ENCODE results near the gene SLC10A6. TPM values are rescaled to one million over a fixed set of nuclear protein-coding genes. Genes with fewer than 3 reads are reported as not detected.

Gene SLC10A6
- total RNA-seq, 1 donor from 2014 or later, result not detected

DNA sequence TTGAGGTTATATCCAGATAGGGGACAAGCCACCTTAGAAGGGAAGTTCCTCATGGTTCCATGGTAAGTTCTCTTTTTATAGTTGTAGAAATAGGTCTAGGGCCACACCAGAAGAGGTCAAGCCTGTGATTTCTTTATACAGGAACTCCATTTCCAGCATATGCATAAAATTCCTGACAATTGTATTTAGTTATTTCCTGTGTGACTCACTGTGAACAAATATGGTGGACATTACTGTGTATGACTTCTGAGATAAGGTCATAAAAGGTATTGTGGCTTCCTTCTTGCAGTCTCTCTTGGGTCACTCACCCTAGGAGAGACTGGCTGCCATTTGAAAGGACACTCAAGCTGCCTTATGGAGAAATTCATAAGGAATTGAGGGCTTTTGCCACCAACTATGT is 45.3 kb upstream of the SLC10A6 start:
- Mint-ChIP-seq H3K36me3 (ENCODE audit: low read depth, unreplicated experiment) (no peaks in the 10 kb centered on the region), H3K9me3 (ENCODE audit: unreplicated experiment) (no peaks in the 10 kb centered on the region), H3K4me3 (ENCODE audit: unreplicated experiment) (no peak overlapping the region), H3K27me3 (ENCODE audit: unreplicated experiment) (peaks cover 6% of the 10 kb centered on the region), H3K4me1 (ENCODE audit: unreplicated experiment) (peaks cover 3% of the 10 kb centered on the region), H3K27ac (ENCODE audit: unreplicated experiment) (no peak overlapping the region)
- TF ChIP-seq, protein P1, sequence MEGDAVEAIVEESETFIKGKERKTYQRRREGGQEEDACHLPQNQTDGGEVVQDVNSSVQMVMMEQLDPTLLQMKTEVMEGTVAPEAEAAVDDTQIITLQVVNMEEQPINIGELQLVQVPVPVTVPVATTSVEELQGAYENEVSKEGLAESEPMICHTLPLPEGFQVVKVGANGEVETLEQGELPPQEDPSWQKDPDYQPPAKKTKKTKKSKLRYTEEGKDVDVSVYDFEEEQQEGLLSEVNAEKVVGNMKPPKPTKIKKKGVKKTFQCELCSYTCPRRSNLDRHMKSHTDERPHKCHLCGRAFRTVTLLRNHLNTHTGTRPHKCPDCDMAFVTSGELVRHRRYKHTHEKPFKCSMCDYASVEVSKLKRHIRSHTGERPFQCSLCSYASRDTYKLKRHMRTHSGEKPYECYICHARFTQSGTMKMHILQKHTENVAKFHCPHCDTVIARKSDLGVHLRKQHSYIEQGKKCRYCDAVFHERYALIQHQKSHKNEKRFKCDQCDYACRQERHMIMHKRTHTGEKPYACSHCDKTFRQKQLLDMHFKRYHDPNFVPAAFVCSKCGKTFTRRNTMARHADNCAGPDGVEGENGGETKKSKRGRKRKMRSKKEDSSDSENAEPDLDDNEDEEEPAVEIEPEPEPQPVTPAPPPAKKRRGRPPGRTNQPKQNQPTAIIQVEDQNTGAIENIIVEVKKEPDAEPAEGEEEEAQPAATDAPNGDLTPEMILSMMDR (IDR thresholded peaks at IDR 0.05; ENCODE audit: unreplicated experiment), result no peak
- DNase-seq (ENCODE audit: low spot score), result no peak

DNA sequence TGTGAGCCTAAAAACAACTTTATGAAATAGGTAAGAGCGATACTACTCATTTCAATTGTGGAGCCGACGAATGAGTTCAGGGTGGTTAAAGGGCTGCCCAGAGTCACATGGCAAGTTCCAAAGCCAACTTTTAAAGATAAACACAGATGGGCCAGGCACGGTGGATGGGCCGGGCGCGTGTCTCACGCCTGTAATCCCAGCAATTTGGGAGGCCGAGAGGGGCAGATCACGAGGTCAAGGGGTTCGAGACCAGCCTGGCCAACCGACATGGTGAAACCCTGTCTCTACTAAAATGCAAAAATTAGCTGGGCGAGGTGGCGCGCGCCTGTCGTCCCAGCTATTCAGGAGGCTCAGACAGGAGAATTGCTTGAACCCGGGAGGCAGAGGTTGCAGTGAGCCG is 44.0 kb upstream of the SLC10A6 start:
- Mint-ChIP-seq H3K4me3 (ENCODE audit: unreplicated experiment) (peak overlapping the region; percentile 90), H3K27ac (ENCODE audit: unreplicated experiment) (no peak overlapping the region), H3K4me1 (ENCODE audit: unreplicated experiment) (peaks cover 3% of the 10 kb centered on the region), H3K9me3 (ENCODE audit: unreplicated experiment) (no peaks in the 10 kb centered on the region), H3K27me3 (ENCODE audit: unreplicated experiment) (peaks cover 9% of the 10 kb centered on the region), H3K36me3 (ENCODE audit: low read depth, unreplicated experiment) (no peaks in the 10 kb centered on the region)
- TF ChIP-seq, protein P1 (IDR thresholded peaks at IDR 0.05; ENCODE audit: unreplicated experiment), result no peak
- DNase-seq (ENCODE audit: low spot score), result no peak

GRCh38 chr4:86892636-86892960 is 43.4 kb upstream of the SLC10A6 start:
- H3K9me3 Mint-ChIP-seq (ENCODE audit: unreplicated experiment), result no peaks in the 10 kb centered on the region
- no peak for DNase-seq (ENCODE audit: low spot score)
- H3K4me3 Mint-ChIP-seq (ENCODE audit: unreplicated experiment), result peak overlapping the region; percentile 90
- TF ChIP-seq, protein P1 (IDR thresholded peaks at IDR 0.05; ENCODE audit: unreplicated experiment), result no peak
- H3K4me1 Mint-ChIP-seq (ENCODE audit: unreplicated experiment), result peaks cover 3% of the 10 kb centered on the region
- H3K36me3 Mint-ChIP-seq (ENCODE audit: low read depth, unreplicated experiment), result no peaks in the 10 kb centered on the region
- H3K27me3 Mint-ChIP-seq (ENCODE audit: unreplicated experiment), result peaks cover 9% of the 10 kb centered on the region
- H3K27ac Mint-ChIP-seq (ENCODE audit: unreplicated experiment), result no peak overlapping the region

DNA sequence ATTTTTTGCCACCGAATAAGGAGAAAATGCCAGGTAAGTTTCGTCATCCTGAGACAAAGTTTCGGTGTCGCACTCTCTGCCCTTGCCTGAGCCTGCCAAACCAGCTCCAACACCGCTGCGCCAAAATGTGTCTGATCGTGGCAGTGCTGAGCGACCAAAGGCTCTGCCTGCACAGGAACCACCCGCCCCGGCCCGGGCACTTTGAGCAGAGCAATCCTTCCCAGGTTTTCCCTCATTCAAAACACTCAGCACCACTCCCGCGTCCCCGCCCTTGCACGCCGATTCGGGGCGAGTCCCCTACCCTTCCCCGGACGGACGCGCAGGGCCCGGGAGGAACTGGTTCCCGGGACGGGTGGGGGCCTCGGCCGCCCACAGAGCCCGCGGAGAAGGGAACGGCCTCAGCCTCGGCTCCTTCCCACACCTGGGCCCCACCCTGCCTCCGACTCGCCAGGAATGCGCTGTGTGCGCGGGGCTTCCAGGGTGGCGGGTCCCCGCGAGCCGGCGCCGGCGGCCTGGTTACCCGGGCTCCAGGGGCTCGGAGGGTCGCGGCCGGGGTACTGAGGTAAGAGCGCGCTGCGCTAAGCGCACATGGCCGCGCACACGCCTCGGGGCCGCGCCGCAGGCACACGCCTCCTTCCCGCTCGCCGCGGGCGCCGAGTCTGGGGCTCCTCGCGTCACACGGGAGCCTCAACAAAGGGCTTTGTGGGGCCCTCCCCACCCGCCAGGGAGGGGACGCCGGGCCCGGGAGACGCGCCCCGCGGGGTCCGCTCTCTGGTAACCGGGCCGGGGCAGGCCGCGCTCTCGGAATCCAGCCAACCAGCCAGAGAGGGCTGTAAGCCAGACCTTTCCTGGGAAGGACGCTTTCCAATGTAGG is 42.8 kb upstream of the SLC10A6 start, which contains the start of gene C4orf36:
Gene C4orf36, minus strand, starts transcription at position 661 of the 874 bp plus-strand sequence. CDS start 902 bp downstream, outside the sequence.
- Mint-ChIP-seq H3K9me3 (ENCODE audit: unreplicated experiment) (no peaks in the 10 kb centered on the region), H3K4me1 (ENCODE audit: unreplicated experiment) (peaks cover 3% of the 10 kb centered on the region), H3K27me3 (ENCODE audit: unreplicated experiment) (peaks cover 9% of the 10 kb centered on the region), H3K27ac (ENCODE audit: unreplicated experiment) (no peak within 1 kb of the TSS), H3K4me3 (ENCODE audit: unreplicated experiment) (peak within 1 kb of the TSS; percentile 90), H3K36me3 (ENCODE audit: low read depth, unreplicated experiment) (no peaks in the 10 kb centered on the region)
- DNase-seq (ENCODE audit: low spot score), result peak; percentile 56
- TF ChIP-seq, protein P1 (IDR thresholded peaks at IDR 0.05; ENCODE audit: unreplicated experiment), result no peak

DNA sequence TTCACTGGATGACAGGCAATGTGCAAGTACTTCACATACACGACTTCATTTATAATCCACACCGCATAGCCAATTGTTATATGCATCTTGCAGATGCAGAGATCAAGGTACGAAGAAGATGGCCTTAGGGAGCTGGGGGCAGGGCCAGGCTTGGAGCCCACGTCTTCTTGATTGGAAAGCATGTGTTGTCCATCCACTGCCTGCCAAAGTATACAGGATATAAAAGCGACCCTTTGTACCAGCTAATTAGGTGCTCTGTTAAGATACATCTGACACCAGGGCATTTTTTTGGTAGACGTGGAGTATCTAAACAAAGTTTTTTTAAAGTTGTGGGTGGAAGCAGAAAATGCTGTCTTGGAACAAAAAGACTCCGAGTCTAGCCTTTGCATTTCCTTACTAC is 41.6 kb upstream of the SLC10A6 start:
- H3K4me1 Mint-ChIP-seq (ENCODE audit: unreplicated experiment), result peaks cover 3% of the 10 kb centered on the region
- no peak for DNase-seq (ENCODE audit: low spot score)
- H3K4me3 Mint-ChIP-seq (ENCODE audit: unreplicated experiment), result no peak overlapping the region
- H3K9me3 Mint-ChIP-seq (ENCODE audit: unreplicated experiment), result no peaks in the 10 kb centered on the region
- TF ChIP-seq, protein P1 (IDR thresholded peaks at IDR 0.05; ENCODE audit: unreplicated experiment), result no peak
- peaks cover 9% of the 10 kb centered on the region for H3K27me3 Mint-ChIP-seq (ENCODE audit: unreplicated experiment)
- no peaks in the 10 kb centered on the region for H3K36me3 Mint-ChIP-seq (ENCODE audit: low read depth, unreplicated experiment)
- H3K27ac Mint-ChIP-seq (ENCODE audit: unreplicated experiment), result no peak overlapping the region

All from endothelial cell (in vitro differentiated cells).